HUDEP-2 (cell line): Measurements from ENCODE around the gene ERC2.

Source experiments
- DNase-seq, 76 experiments: peaks; one replicate each; lab custom pipeline; 2025; ENCODE audit not compliant: unreplicated experiment in 76 of 76; lab: John Stamatoyannopoulos, UW

ERC2 gene

DNA sequence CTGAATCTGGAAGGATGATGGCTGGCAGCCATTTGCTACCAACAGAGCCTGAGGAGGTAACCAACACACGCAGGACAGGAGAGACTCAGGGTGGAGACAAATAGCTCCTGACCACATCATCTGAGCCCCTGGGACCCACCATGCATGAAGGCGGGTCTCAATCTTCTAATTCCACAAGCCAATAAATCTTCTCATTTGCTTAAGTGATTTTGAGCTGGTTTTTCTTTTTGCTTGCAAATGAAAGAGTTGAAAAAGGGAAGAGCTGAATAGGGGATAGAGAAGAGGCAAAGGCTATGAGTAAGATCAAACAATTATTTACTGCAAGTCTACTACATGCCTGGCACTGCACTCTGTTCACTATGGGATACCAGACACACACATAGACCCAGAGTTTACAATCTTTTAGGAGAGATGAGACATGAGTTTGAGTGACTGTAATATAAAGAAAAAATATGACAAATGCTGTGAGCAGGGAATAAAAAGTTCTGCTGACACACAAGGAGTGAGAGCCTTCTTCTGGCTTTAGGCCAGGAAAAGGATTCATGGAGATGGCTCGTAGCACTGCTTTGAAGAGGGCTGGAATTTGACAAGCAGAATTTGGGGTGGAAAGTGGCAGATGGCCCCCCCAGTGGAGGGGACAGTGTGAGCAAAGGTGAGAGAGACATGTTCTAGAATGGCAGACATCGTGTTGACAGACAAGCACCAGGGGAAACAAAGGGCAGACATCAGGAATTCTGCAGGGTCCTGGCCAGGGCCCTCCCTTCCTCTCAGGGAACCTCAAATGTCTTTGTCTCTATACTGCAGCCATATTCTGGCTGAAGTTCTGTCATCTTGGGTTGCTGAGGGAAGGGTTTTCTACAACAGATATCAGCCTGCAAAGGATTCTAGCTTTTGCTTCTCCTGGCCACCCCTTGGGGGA, 911.4 kb downstream of the ERC2 start:
- no peak for DNase-seq

DNA sequence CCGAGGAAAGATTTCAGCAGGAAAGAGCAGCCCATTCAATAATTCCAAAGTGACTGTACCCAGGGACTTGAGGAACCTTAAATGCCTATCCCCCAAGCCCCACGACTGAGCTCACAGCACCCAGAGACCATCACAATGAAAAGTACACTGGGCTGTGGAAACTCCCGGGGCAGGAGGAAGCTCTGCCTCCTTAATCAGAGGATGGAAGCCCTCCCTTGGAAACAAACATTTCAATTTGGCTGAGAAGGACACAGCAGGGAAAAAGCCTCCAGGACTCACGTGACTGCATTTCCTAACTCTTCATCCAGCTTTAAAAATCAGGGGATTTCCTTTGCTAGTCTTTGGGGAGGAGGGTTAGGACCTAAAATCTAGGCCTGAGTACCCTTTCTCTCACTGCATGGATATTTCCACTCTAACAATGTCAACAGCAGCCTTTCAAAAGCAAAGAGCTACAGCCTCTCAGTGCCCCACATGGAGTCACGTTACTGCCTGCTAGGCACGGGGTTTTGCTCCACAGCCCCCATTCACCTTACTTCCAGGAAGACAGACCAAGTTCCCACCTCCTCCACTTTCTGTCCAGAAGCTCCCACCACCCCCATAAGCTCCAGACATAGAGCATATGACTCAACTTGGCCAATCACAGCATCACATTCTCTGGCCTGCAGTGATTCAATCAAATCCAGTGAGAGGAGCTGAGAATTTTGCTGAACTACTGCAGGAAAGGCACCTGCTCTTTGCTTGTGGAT, 912.2 kb downstream of the ERC2 start:
- no peak for DNase-seq

DNA sequence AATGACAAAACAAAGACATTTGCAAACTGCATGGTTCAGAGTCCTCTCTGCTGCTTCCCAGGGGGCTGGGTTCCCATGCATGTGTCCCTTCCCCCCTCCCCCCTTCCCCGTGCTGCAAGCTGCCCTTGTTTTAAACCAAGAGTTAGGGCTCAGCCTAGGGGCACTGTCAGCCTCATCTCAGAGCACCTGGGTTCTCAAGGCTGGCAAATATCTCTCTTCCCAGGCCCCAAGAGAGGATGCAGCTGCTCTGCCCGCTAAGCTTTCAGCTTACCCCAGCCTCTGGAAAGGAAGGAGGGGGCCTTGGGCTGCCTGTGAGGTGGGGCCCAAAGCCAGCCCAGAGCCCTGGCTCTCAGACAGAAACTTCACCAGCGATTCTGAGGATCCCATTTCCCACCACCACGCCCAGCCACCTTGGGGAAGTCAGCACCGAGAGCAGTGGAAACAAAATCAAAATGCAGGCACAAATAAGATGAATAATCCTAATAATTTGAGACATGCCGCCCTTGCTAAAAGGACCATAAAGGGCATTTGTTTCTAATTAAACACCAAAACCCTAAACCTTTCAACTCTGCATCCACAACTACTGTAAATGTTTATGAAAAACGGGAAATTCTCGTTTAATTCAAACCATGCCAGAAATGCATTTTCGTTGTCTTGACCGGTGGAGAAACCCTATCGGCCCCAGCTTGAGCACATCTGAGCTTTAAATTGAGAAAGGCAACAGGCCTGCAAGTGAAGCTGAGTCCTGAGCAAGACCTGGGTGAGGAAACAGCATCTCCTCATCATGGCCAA, 913.4 kb downstream of the ERC2 start:
- DNase-seq, result no peak

DNA sequence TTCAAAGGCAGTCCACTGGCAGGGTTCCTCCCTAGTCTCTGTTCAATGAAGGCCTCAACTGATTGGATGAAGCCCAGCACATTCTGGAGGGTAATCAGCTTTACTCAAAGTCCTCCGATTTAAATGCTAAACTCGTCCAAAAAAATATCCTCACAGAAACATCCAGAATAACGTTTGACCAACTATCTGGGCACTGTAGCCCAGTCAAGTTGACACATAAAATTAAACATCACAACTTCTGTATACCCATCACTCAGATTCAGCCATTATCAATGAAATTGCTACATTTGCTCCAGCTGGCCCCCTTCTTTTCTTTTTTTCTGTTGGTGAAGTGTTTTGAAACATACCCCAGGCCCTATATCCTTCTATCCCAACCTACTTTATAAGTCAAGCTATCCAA, 916.6 kb downstream of the ERC2 start:
- DNase-seq, result no peak

DNA sequence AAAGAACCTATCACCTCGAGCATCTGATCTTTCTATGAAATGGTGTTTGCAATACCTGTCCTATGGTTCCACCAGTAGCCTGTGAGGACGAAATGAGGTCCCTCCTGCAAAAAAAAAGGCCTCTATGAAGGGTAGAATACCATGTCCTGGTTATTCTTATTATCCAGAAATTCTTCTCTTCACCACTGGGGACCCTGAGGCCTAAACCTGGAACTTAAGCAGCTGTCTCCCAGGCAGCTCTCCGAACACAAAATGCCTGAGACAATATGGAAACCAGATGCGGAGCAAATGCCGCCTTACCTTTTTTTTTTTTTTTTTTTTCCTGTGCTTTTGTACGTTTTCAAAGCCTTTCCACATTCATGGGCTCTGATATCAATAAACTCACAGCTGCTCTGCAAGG, 919.1 kb downstream of the ERC2 start:
- DNase-seq, result no peak

DNA sequence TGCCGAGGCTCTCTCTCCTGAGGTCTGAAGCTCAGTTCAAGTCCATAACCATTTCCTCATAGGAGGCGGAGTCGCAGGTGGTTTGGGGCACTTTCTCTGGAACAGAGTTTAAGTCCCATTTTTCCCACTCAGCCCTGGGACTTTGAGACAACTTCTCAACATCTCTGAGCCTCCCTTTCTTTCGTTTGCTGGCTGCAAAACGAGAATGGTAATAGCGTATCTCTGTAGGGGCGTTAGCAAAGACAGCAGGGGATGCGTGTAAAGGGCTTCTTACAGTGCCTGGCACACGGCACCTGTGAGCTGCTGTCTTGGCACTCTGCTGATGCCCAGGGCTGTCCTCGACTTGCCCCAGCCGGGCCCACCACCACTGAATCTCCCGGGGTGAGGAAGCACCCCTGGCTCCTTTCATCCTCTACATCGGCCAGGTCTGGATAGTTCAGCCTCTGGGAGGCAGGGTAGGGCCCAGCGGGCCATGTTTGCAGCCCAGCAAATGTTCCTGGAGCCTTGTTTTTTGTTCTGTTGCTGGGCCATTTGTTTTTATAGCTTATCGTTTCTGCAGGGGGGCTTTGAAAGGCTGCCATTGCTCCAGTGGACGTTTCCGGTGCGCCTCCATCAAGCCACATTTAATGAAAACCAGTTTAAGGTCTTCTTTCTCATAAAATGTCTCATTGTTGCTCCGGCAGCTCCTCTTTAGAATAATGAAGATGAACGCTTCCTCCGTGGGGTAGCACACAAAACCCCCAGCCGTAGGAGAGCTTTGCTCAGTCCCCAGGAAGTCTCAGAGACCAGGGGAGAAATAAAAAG, 921.2 kb downstream of the ERC2 start:
- no peak for DNase-seq

DNA sequence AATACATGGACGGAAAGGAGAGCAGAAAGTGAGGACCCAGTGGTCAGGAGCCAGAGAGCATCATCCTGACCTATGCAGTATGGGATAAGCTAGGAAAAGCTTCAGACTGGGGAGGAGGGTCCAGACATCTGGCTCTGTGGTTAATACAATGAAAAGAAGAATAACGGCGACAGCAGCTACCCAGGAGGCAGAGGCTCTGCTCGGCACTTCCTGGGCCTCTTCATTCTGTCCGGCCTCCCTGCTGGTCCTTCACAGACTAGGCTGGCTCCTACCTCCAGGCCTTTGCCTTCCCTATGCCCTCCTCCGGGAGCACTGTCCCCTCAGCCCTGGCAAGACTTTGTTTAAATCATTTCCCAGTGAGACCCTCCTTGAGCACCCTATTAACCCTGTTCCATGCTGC, 922.3 kb downstream of the ERC2 start:
- DNase-seq, result no peak

DNA sequence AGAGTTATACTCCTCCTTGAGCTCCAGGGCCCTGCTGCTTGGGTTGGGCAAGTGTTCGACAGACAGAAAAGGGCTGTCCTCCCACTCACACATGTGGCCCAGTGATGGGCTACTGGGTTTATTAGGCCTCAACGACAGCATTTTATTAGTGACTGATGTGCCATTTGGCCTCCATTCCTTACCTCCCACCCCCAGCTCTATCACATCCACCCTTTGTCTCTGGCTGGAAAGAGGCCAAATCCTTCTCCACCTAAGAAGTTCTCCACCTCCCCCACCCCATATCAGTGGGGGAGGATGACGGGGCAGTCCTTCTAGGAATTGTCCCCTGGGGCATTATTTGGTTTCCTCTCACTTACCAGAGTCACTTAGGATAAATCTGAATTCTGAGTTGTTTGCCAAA, 924.0 kb downstream of the ERC2 start:
- DNase-seq, result no peak

DNA sequence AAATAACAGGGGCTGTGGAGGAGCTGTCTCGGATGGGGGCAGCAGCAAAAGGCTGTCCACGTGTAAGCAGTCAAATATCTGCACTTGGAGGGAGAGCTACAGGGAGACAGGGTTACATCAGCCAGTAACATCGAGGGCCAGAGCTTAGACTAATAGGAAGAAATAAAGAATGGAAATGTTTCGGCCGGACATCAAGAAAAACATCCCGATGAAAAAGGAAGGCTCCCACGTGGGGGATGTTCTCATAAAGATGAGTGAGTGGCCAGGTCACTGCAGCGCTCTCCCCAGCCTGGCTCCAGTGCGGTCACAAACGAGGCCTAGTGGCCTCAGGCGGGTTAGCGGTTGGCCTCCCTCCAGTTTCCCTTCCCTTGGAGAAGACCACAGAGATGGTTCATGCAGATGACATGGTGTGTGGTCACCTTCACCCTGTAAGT, 925.1 kb downstream of the ERC2 start:
- DNase-seq, result no peak

DNA sequence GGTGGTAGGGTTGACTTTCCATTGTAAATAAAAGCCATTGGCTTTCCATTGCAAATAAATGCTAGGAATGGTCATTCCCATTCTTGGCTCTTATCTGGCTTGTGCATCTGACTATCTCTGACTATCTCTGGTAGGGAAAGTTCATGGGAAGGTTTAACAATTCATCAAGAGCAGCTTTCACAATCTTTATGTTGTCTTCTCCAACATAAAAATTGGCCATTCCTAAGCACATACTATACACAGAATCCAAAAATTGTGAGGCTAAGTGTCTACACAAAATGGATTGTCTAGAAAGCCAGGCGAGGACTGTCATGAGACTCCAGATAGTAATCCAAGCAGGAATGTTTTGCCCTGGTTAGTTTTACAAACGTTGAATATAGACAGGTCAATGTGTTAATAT, 926.8 kb downstream of the ERC2 start:
- DNase-seq, result no peak

DNA sequence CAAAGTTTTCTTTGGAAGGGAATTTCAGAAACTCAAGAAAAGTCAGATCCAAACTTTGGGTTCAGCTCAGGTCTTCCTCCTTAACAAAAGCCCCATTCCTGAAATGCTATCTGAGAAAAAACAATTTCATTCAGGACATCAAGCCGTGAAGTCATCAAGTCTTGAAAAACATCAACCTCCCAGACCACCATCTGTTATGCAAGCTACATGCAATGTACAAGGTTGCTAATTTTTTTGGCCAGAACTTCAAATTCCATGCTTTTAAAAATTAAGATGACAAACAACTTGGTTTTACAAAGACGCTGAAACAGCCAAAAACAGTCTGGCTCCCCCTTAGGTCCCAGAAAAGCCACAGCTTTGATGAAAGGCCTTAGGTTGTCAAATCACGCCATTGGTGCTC, 927.3 kb downstream of the ERC2 start:
- DNase-seq, result no peak

DNA sequence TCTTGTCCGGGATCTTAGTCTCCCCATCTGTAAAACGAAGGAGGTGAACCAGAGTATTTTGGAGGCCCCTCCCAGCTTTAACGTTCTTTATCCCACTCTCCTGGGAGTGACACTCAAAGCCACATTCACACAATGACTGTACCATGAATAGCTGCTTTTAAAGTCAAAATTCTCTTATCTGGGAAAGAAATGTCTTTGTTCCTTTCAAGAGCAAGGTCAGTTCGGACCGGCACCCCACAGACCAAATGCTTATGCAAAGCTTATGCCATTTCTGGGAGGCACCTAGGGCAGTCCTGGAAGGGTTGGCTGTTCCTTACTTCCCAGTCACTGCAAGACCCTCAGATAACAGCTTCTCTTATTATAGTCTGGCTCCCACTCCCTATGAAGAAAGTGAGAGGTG, 927.7 kb downstream of the ERC2 start:
- DNase-seq, result no peak

DNA sequence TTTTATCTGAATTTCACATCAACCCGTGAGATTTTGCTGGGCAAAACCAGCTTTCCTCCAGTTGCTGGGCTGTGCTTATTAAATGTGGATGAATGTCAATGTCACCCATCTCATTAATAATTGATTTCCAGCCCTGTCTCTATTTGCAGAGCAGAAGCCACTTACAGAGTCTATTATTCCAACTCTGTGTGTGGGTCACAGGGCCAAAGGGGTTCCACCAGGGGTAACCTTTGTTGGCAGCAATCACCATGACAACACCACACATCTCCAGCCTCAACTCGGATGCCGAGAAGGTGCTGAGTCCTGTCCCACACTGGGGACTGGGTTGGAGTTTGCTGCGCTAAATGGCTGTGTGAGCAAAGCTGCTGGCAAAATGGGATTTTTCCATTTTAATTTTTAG, 930.1 kb downstream of the ERC2 start:
- no peak for DNase-seq

DNA sequence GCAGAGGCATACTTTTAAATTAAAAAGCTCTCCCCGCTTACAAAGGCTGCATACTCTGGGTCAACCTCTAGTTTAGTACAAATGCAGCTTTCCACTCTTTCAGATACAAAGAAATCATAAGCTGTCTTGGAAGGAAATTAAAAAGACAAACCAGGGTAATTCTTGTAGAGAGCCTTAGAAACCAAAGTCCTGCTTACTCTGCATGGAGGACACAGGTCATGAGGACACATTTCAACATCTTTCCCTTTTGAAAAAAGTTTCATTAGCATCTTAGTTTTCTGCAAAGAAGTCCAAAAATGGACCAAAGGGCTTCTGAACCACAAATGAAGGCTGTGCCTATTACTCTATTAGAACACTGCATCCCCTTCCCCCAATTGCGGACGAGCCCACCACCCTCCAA, 930.7 kb downstream of the ERC2 start:
- DNase-seq, result no peak

DNA sequence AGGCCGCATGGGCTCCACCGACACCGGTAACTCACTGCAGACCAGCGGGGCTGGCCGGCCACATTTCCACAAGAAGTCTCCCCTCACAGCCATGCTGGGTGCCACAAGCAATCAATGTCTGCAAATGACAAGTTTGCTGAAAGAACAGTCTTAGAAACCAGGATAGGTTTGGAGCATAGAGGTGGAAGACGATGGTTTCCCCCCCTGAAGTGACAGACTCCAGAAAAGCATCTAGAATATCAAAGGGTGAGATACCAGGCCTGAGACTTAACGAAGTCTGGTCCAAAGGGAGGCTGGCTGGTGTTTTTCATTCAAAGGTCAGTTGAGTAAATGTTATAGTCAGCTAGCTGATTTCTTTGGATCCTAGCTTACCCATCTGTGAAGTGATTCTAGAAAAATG, 931.1 kb downstream of the ERC2 start:
- no peak for DNase-seq

DNA sequence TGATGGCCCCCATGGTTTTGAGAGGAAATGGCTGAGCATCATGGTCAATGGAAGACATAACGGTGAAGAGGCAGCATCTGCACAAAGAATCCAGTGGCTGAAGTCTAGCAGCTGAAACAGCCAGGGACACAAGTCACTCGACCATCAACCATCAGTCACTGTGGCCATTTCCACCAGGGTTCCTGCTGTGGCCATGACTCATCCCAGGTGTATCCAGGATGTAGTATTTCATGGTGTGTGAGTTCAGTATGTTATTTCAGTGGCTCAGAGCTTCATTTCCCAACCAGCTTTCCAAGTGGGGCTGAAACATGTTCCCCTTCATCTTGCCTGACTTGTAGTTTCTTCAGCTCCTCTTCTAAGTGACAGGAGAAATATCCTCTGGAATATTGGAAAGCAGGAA, 933.4 kb downstream of the ERC2 start:
- no peak for DNase-seq

DNA sequence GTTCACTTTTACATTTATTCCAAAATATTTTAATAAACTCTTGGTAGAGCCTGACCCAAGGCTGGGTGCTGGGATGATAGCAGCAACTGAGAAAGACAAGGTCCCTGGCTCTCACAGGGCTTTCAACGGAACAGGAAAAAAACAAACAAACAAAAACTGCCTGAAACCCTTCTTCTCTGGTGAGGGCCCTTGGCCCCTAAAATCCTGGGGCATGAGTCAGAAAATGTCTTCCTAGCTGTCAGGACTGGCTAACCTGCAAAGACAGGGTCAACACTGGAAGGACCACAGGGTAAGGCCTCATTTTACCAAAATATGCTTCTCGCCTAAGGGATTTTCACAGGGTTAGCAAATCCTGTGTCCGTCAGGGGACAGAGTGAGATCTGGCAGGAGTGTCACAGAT, 935.5 kb downstream of the ERC2 start:
- DNase-seq, result no peak

DNA sequence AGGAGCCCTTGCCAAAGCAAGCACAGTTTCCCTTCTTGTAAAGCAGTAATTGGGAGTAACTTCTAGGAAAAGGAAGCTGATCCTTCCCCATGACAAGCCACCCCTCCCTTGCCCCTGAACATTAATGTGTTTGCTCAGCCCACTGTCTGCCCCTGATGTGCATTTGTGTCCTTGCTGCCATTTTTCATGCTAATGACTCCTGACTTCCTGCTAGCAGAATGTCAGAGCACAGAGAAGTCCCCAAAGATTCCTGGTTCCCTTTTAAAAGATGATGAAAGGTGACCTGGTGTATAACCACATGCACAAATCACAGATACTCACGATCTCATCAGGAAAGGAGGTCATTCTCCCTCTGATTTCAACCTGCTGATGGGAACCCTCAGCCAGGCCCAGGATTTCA, 936.9 kb downstream of the ERC2 start:
- no peak for DNase-seq

DNA sequence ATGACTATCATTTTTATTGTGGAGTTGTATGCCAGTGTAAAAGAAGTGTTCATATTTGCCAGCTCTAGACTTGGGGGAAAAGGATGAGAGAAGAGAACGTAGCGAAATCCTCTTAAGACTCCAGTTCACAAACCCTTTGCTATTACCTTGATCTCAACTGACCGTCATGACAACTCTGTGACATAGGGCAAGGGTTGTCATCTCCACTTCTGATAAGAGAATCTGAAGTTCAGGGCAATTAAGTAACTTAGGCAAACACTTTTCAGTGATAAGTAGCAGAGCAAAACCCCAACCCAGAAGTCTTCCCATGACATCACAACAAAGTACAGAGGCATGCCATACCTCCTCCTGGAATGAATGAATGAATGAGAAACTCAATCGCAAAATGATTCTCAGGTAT, 940.9 kb downstream of the ERC2 start:
- DNase-seq, result no peak

DNA sequence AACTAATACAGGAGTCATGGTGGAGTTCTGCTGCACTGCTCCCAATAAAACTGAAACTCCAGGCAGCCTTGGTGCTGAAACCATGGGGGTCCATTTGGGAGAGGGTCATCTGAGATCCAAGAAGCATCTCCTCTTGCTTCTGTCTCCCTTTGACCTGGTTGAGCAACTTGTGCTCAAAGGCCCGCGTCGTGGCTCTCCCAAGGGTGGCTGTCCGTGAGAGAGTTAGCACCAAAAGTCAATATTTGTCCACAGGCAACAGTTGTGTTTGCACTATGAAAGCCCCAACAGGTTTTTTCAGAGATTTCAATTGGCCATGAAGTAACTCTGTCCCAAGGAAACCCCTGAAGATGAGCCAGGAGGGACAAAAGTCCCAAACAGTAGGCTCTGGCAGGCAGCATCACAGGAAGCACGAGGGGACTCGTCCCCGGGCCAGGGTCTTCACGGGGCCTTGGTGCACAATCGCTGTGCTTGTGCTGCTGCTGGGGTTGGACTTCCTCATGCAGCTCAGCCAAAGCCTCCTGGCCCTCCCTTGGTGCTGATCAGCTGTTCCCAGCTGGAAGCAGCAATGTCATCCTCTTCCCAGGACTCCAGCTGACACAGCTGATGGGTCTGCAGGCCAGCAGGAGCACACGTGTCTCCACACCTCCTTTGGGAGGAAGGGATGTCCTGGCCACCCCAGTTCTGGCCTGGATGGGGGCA, 941.8 kb downstream of the ERC2 start:
- DNase-seq, result no peak
